Measurements from ENCODE around the gene IL1RAP.

GRCh38 chr3:190496859-190497258 is 17.0 kb upstream of the IL1RAP start:
- TF ChIP-seq CTCF (conservative IDR thresholded peaks at IDR 0.05; ENCODE audit: low read length) (no peak), EZH2phosphoT487 (IDR thresholded peaks at IDR 0.05; ENCODE audit: borderline replicate concordance, low read depth, low read length) (no peak)
